ENCODE measurements around the gene NUDT9.

GRCh38 chr4:87478732-87479250, 56.4 kb downstream of the NUDT9 start:
- TF ChIP-seq GATA3 (IDR thresholded peaks at IDR 0.05; ENCODE audit: low read depth, low read length), result no peak
- TF ChIP-seq GATA2 (IDR thresholded peaks at IDR 0.05; ENCODE audit: low read depth, low read length), result no peak

All from SH-SY5Y (cell line).